Posterior vena cava (tissue), 2 donors: ENCODE results near the gene BUD31. TPM values are rescaled to one million over a fixed set of nuclear protein-coding genes. Genes with fewer than 3 reads are reported as not detected.

ENCODE experiments used
- DNase-seq: peaks from one replicate; pipeline ENCODE4 v3.0.0-alpha.2; 2020; ENCODE audit warnings: low spot score
- intact Hi-C, 2 donors: fragments of 100-400 bp; cut with DNase I; formaldehyde crosslinking; loops; one replicate each; pipeline versions ENCODE4 v1.14.1 to v1.14.2; 2022 to 2023
- total RNA-seq, 2 donors: library from RNA; stranded (reverse); fragmentation: NEBNext Ultra II Directional; extraction: Animal tissue kit (Norgen Biotek cat#: 25700); gene quantifications; one replicate each; pipeline ENCODE4 v1.2.1, GENCODE V29; 2021
- donor health status: DM: yes; HTN: yes; CAD: no.
- donor health status: DM: yes; HTN: yes; CAD: no.

Gene BUD31
- total RNA-seq, 2 donors from 2014 or later = 48.2 to 57.1 TPM

- DNase-seq = no peak
- intact Hi-C loops = no loop called here
These were observed 47.1 kb downstream of the BUD31 start for GRCh38 chr7:99455874-99456273.

DNA sequence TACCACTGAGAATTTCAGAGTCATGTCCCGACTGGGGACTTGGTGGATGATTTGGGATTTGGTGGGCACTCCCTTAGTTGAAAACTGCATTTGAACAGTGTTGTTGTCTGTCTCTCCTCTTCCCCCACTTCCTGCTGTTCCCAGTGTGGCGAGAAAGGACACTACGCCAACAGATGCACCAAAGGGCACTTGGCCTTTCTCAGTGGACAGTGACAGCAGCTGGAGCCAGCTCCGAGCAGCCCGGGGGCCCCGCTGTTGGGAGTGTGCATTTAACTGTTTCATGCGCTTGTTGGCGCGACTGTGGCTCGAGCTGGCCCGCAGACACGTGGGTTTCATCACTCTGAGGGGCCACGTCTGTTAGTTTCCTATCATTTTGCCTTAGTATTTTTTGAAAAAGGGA lies 47.5 kb downstream of the BUD31 start:
- DNase-seq = no peak

DNA sequence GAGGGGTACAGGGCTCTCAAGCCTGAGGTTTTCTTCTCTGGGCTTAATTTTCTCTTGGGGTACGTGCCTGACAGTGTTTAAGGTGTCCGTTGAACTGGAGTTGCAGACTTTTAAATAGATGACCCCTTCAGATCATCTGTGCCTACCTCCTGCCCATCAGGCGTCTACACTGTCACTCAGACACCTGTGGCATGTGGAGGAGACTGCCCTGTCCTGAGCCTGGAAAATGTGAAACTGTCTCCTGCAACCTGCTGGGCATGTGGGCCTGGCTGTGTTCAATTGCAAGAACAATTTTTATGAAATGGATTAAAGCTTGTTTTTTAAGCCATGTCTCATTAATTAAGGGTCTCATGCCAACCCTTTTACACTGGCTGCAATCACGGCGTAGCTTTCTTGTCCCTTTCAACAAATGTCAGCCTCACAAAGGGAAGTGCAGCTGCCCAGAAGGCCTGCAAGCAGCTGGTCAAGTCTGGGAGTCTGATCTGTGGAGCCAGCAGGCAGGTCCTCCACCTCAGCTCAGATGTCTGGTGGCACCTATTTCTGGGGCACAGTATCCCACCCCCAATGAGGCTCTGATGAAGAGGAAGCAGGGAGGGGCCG lies 48.4 kb downstream of the BUD31 start:
- no peak for DNase-seq
- intact Hi-C loops = no loop called here

More for the DNA sequence above, 47.5 kb downstream of the BUD31 start:
- intact Hi-C loops = no loop called here

GRCh38 chr7:99457650-99458493 lies 49.1 kb downstream of the BUD31 start:
- no peak for DNase-seq
- intact Hi-C loops = no loop called here

- DNase-seq = no peak
- intact Hi-C loops = no loop called here
These were observed 50.3 kb downstream of the BUD31 start for GRCh38 chr7:99459087-99459486.

DNA sequence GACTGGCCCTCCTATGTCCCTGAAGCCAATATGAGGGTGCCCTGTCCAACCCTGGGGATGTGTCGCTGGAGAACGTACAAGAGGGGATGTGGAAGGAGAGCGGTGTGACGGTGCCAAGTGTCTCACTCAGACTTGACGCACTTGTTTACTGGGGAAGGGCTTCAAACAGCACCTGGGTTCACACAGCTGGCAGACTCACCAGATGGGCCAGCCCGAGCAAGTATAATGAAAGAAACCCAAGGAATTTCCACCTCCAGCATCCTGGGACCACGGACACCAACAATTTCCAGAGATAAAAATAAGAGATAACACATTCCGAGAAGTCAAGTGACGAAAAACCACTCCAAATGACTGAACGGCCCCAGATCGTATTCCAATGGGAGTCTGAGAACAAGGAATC lies 51.9 kb downstream of the BUD31 start:
- no peak for DNase-seq
- intact Hi-C loops = no loop called here

- no peak for DNase-seq
- intact Hi-C loops = no loop called here
These were observed 52.5 kb downstream of the BUD31 start for GRCh38 chr7:99461221-99461620.

DNA sequence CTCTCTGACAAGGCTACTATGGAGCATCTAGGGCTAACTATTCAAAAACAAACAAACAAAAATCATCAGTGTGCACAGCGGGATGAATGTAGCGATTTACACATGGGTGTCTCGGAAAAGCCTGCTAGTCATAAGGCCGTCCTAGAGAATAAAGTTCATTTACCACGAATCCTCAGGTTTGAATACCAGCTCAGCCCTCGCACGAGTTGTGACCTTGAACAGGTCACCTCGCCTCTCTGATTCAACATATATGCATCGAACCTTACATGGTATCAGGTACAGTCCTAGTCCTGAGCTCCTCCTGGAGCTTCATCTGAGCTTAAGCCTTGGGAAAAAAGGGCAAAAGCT lies 56.6 kb downstream of the BUD31 start:
- intact Hi-C loops = no loop called here
- DNase-seq = no peak

GRCh38 chr7:99468336-99468918 lies 59.7 kb downstream of the BUD31 start:
- peak; percentile 66 for DNase-seq
- intact Hi-C loops = no loop called here

Other genes starting within 250 kb of the BUD31 start
- not detected for gene KPNA7, start 200.9 kb upstream of the BUD31 start, total RNA-seq
- gene MYH16, start 136.1 kb upstream of the BUD31 start, total RNA-seq = not detected
- gene ARPC1A, start 83.1 kb upstream of the BUD31 start, total RNA-seq = 10 to 100 TPM; 74.4 to 85.5 TPM
- 100 to 1,000 TPM; 102 to 144 TPM for gene ARPC1B, start 34.2 kb upstream of the BUD31 start, total RNA-seq
- gene PDAP1, start 372 bp upstream of the BUD31 start, total RNA-seq = 10 to 100 TPM; 84.1 to 95.6 TPM
- 1 to 10 TPM; 3.1 to 5.6 TPM for gene PTCD1, start 29.8 kb downstream of the BUD31 start, total RNA-seq
- 10 to 100 TPM; 22.9 to 25.7 TPM for gene CPSF4, start 30.0 kb downstream of the BUD31 start, total RNA-seq
- gene ATP5MF, start 57.2 kb downstream of the BUD31 start, total RNA-seq = 100 to 1,000 TPM; 143 to 200 TPM
- gene ZNF789, start 63.9 kb downstream of the BUD31 start, total RNA-seq = 1 to 10 TPM; 8.0 to 9.8 TPM
- gene ZNF394, start 91.3 kb downstream of the BUD31 start, total RNA-seq = 10 to 100 TPM; 17.5 to 20.0 TPM
- 1 to 10 TPM; 5.9 to 7.0 TPM for gene ZKSCAN5, start 95.7 kb downstream of the BUD31 start, total RNA-seq
- 1 to 10 TPM; 3.2 to 5.4 TPM for gene FAM200A, start 143.1 kb downstream of the BUD31 start, total RNA-seq
- gene ZNF655, start 149.7 kb downstream of the BUD31 start, total RNA-seq = 10 to 100 TPM; 55.2 to 75.5 TPM
- 1 to 10 TPM in 1 of 2 donors, under 1 TPM in 1; 0.57 to 2.0 TPM for gene TMEM225B, start 189.3 kb downstream of the BUD31 start, total RNA-seq
- gene ZSCAN25, start 208.0 kb downstream of the BUD31 start, total RNA-seq = 10 to 100 TPM; 10.9 to 12.4 TPM